GM23338 (cell line): Measurements from ENCODE around the gene GHR. TPM values are rescaled to one million over a fixed set of nuclear protein-coding genes. Genes with fewer than 3 reads are reported as not detected.

Experiments
- ATAC-seq: fragments of 200-7000 bp; cut with Tn5 transposase; 3 replicates; pipeline ENCODE4 v1.9.1; 2020
- DNase-seq: peaks from one replicate; pipeline ENCODE4 v3.0.0-alpha.2; 2015; ENCODE audit warnings: low spot score
- H2AFZ ChIP-seq: fragments of 200-600 bp; sonication (generic); 2 replicates; pipeline ENCODE4 v1.8.0; 2016; ENCODE audit warnings: antibody characterized with exemption, mild to moderate bottlenecking, moderate library complexity
- H3F3A ChIP-seq: fragments of 200-600 bp; sonication (generic); replicated peaks from 2 replicates; pipeline ENCODE4 v1.8.0; 2017; ENCODE audit warnings: antibody characterized with exemption, mixed run types, low read depth
- H3K27ac ChIP-seq: fragments of 200-600 bp; sonication (generic); 2 replicates; pipeline ENCODE4 v1.6.1; 2016; ENCODE audit warnings: low read depth
- H3K27me3 ChIP-seq: fragments of 200-600 bp; sonication (generic); 2 replicates; pipeline ENCODE4 v1.8.0; 2016; ENCODE audit warnings: mild to moderate bottlenecking, mixed run types, moderate library complexity; ENCODE audit not compliant: insufficient read depth
- H3K36me3 ChIP-seq: fragments of 200-600 bp; sonication (generic); 2 replicates; pipeline ENCODE4 v1.8.0; 2016; ENCODE audit warnings: mild to moderate bottlenecking; ENCODE audit not compliant: insufficient read depth
- H3K4me1 ChIP-seq: fragments of 200-600 bp; sonication (generic); 2 replicates; pipeline ENCODE4 v1.8.0; 2016; ENCODE audit warnings: mild to moderate bottlenecking, moderate library complexity; ENCODE audit not compliant: insufficient read depth
- H3K4me2 ChIP-seq: fragments of 200-600 bp; sonication (generic); 2 replicates; pipeline ENCODE4 v1.7.1; 2017; ENCODE audit warnings: mixed run types
- H3K4me3 ChIP-seq: fragments of 200-600 bp; sonication (generic); 2 replicates; pipeline ENCODE4 v1.6.1; 2016; ENCODE audit warnings: mixed run types
- H3K79me2 ChIP-seq: fragments of 200-600 bp; sonication (generic); replicated peaks from 2 replicates; pipeline ENCODE4 v1.8.0; 2017; ENCODE audit warnings: mild to moderate bottlenecking; ENCODE audit not compliant: insufficient read depth
- H3K9me2 ChIP-seq: fragments of 200-600 bp; sonication (generic); 2 replicates; pipeline ENCODE4 v1.8.0; 2017; ENCODE audit not compliant: insufficient read depth
- H4K20me1 ChIP-seq: fragments of 200-600 bp; sonication (generic); replicated peaks from 2 replicates; pipeline ENCODE4 v1.8.0; 2017; ENCODE audit warnings: mild to moderate bottlenecking; ENCODE audit not compliant: insufficient read depth
- H3K27ac Mint-ChIP-seq: 2 replicates; pipeline ENCODE4 v1.8.0; 2020; ENCODE audit warnings: inconsistent platforms, mild to moderate bottlenecking, moderate library complexity, mixed read lengths
- H3K27me3 Mint-ChIP-seq: 3 replicates; pipeline ENCODE4 v1.8.0; 2022; ENCODE audit warnings: low read depth, mild to moderate bottlenecking, moderate library complexity, mixed read lengths, inconsistent platforms; ENCODE audit not compliant: insufficient read depth, poor library complexity
- H3K36me3 Mint-ChIP-seq: 3 replicates; pipeline ENCODE4 v1.8.0; 2021; ENCODE audit warnings: low read depth, mild to moderate bottlenecking, inconsistent platforms, moderate library complexity, mixed read lengths
- H3K4me1 Mint-ChIP-seq: 3 replicates; pipeline ENCODE4 v1.8.0; 2020; ENCODE audit warnings: mild to moderate bottlenecking, inconsistent platforms, mixed read lengths
- H3K4me3 Mint-ChIP-seq: 3 replicates; pipeline ENCODE4 v1.8.0; 2021; ENCODE audit warnings: moderate library complexity, mild to moderate bottlenecking, inconsistent platforms, mixed read lengths
- H3K9me3 Mint-ChIP-seq: 3 replicates; pipeline ENCODE4 v1.8.0; 2020; ENCODE audit warnings: moderate library complexity, mild to moderate bottlenecking, inconsistent platforms, mixed read lengths
- CREB1 ChIP-seq: fragments of 250-450 bp; sonication (Bioruptor Pico); IDR thresholded peaks from 2 replicates; pipeline ENCODE4 v1.5.0; 2020; ENCODE audit warnings: low read depth, mild to moderate bottlenecking, moderate library complexity
- ETS1 ChIP-seq: IDR thresholded peaks from 2 replicates; pipeline ENCODE4 v1.6.1; 2016; ENCODE audit warnings: antibody characterized with exemption
- EZH2 ChIP-seq: fragments of 200-600 bp; sonication (generic); IDR thresholded peaks from one replicate; pipeline ENCODE4 v1.8.0; 2017; ENCODE audit warnings: antibody characterized with exemption, mild to moderate bottlenecking, low read depth; ENCODE audit not compliant: unreplicated experiment
- EZH2phosphoT487 ChIP-seq: fragments of 200-600 bp; sonication (generic); IDR thresholded peaks from one replicate; pipeline ENCODE4 v1.8.1; 2018; ENCODE audit warnings: antibody characterized with exemption; ENCODE audit not compliant: unreplicated experiment
- JUNB ChIP-seq: IDR thresholded peaks from one replicate; pipeline ENCODE4 v1.6.1; 2016; ENCODE audit warnings: antibody characterized with exemption; ENCODE audit not compliant: unreplicated experiment
- POLR2AphosphoS5 ChIP-seq: IDR thresholded peaks from 2 replicates; pipeline ENCODE4 v1.6.1; 2016; ENCODE audit warnings: antibody characterized with exemption, low read depth
- REST ChIP-seq: IDR thresholded peaks from one replicate; pipeline ENCODE4 v1.6.1; 2018; ENCODE audit warnings: antibody characterized with exemption; ENCODE audit not compliant: unreplicated experiment
- STAT1 ChIP-seq: IDR thresholded peaks from one replicate; pipeline ENCODE4 v1.6.1; 2016; ENCODE audit warnings: antibody characterized with exemption; ENCODE audit not compliant: unreplicated experiment
- ZNF114 ChIP-seq: fragments of 250-450 bp; sonication (Bioruptor Pico); IDR thresholded peaks from 2 replicates; pipeline ENCODE4 v1.5.0; 2020; ENCODE audit warnings: mild to moderate bottlenecking, moderate library complexity
- ZNF331 ChIP-seq: fragments of 250-450 bp; sonication (Bioruptor Pico); IDR thresholded peaks from 2 replicates; pipeline ENCODE4 v1.5.0; 2020; ENCODE audit warnings: low read depth, mild to moderate bottlenecking, moderate library complexity
- polyA plus RNA-seq: library from polyadenylated mRNA; unstranded; fragments of >200 nt; fragmentation: Nextera tagmentation; extraction: Ambion mirVana; gene quantifications from 2 replicates; pipeline ENCODE4 v1.2.1, GENCODE V29; 2016
- total RNA-seq: library from RNA; depleted of rRNA; stranded (reverse); fragments of >200 nt; shearing (Covaris generic); gene quantifications from 2 replicates; pipeline ENCODE4 v1.2.3, GENCODE V29; 2014
- TF ChIP-seq, protein P1 (sequence below), 2 experiments: fragments of 200-600 bp in 1 of 2; sonication (generic) in 1 of 2; conservative IDR thresholded peaks; 2 replicates each; pipeline versions ENCODE4 v1.5.1 to v1.6.1; 2016 to 2017; ENCODE audit warnings: antibody characterized with exemption in 2 of 2, low read depth in 2 of 2, mild to moderate bottlenecking in 2 of 2, moderate library complexity in 1 of 2

The GHR gene
- total and polyA plus RNA-seq, 2 experiments from 2014 or later, result 0.21 to 1.9 TPM

DNA sequence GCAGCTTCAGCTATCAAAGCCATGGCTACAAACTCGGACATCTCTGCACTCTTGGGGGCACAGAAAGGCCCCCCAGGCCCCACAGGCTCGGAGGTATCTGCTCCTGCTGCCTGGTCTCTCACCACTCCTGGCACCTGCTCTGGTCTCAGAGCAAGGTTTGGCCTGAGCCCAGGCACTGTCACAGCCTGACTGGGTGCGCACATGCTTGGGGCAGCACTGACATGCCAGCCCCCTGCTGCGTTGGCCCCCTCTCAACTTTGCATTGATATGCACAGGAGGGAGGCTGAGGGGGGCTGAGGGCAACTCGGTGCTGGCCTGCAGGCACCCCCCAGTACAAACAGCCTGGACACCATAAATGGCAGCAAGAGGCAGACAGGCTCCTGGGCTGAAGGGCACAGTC is 27.1 kb upstream of the GHR start:
- no peak overlapping the region for H3K27ac Mint-ChIP-seq
- no peaks in the 10 kb centered on the region for H3K27me3 Mint-ChIP-seq
- Histone ChIP-seq H3K36me3 (0 out of 2 replicates have a peak, but pooled peaks cover 3% of the 10 kb centered on the region), H3K9me2 (no peaks in the 10 kb centered on the region), H3K4me3 (no peak overlapping the region), H3F3A (no peaks in the 10 kb centered on the region), H3K79me2 (no peaks in the 10 kb centered on the region), H3K27ac (no peak overlapping the region), H3K4me1 (no peaks in the 10 kb centered on the region), H4K20me1 (no peaks in the 10 kb centered on the region), H3K4me2 (no peak overlapping the region), H2AFZ (no peak overlapping the region), H3K27me3 (no peaks in the 10 kb centered on the region)
- H3K4me1 Mint-ChIP-seq, result no peaks in the 10 kb centered on the region
- peaks cover 66% of the 10 kb centered on the region for H3K9me3 Mint-ChIP-seq
- ATAC-seq, result no peak
- TF ChIP-seq ZNF331 (no peak), EZH2phosphoT487 (no peak), STAT1 (no peak), POLR2AphosphoS5 (no peak), JUNB (no peak), EZH2 (no peak), ZNF114 (CRISPR knock-in tag) (no peak), ETS1 (no peak)
- TF ChIP-seq, protein P1, sequence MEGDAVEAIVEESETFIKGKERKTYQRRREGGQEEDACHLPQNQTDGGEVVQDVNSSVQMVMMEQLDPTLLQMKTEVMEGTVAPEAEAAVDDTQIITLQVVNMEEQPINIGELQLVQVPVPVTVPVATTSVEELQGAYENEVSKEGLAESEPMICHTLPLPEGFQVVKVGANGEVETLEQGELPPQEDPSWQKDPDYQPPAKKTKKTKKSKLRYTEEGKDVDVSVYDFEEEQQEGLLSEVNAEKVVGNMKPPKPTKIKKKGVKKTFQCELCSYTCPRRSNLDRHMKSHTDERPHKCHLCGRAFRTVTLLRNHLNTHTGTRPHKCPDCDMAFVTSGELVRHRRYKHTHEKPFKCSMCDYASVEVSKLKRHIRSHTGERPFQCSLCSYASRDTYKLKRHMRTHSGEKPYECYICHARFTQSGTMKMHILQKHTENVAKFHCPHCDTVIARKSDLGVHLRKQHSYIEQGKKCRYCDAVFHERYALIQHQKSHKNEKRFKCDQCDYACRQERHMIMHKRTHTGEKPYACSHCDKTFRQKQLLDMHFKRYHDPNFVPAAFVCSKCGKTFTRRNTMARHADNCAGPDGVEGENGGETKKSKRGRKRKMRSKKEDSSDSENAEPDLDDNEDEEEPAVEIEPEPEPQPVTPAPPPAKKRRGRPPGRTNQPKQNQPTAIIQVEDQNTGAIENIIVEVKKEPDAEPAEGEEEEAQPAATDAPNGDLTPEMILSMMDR (conservative IDR thresholded peaks at IDR 0.05; ENCODE audit: low read depth in 2 of 2), result no peak
- no peak overlapping the region for H3K4me3 Mint-ChIP-seq
- H3K36me3 Mint-ChIP-seq, result peaks cover 20% of the 10 kb centered on the region
- DNase-seq, result no peak

DNA sequence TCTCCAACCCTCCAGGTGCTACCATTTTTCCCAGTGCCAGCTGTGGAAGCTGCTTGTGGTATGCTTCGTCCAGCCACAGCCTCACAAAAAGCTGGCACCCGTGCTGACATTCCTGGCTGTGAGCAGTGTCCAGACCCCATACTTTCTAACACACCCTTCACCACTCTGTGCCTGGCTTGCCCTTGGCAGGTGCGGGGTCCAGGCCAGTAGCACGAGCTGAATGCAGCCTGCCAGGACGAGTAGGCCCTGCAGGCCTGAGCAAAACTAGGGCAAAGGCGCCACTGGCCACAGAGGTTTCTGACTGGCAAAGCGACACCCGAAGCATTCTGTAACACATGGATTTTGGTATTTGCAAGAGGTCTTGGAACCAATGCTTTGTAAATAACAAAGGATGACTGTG is 26.0 kb upstream of the GHR start:
- peaks cover 17% of the 10 kb centered on the region for H3K36me3 Mint-ChIP-seq
- H3K9me3 Mint-ChIP-seq, result peaks cover 56% of the 10 kb centered on the region
- Histone ChIP-seq H3K27ac (no peak overlapping the region), H3K9me2 (no peaks in the 10 kb centered on the region), H3K4me2 (no peak overlapping the region), H3K79me2 (no peaks in the 10 kb centered on the region), H2AFZ (no peak overlapping the region), H3K4me1 (no peaks in the 10 kb centered on the region), H4K20me1 (no peaks in the 10 kb centered on the region), H3F3A (no peaks in the 10 kb centered on the region), H3K36me3 (0 out of 2 replicates have a peak, but pooled peaks cover 3% of the 10 kb centered on the region), H3K27me3 (no peaks in the 10 kb centered on the region), H3K4me3 (no peak overlapping the region)
- no peak for DNase-seq
- no peak for ATAC-seq
- H3K4me1 Mint-ChIP-seq, result no peaks in the 10 kb centered on the region
- no peaks in the 10 kb centered on the region for H3K27me3 Mint-ChIP-seq
- no peak overlapping the region for H3K27ac Mint-ChIP-seq
- no peak overlapping the region for H3K4me3 Mint-ChIP-seq
- TF ChIP-seq STAT1 (no peak), ETS1 (no peak), REST (no peak), ZNF331 (no peak), CREB1 (CRISPR knock-in tag) (no peak), JUNB (no peak)
